Osteocyte (in vitro differentiated cells): ENCODE measurements around the gene KCTD10. TPM values are rescaled to one million over a fixed set of nuclear protein-coding genes. Genes with fewer than 3 reads are reported as not detected.
A peak's percentile ranks its signal among the peaks of the same experiment; 100 is the strongest.

Experiments
- DNase-seq: peaks from one replicate; pipeline ENCODE4 v3.0.0; 2021; ENCODE audit warnings: mixed read lengths; ENCODE audit not compliant: unreplicated experiment; ENCODE audit errors: extremely low spot score
- H3K27ac Mint-ChIP-seq: one replicate; pipeline ENCODE4 v1.8.0; 2021; ENCODE audit warnings: mild to moderate bottlenecking, mixed read lengths; ENCODE audit not compliant: unreplicated experiment
- H3K27me3 Mint-ChIP-seq: one replicate; pipeline ENCODE4 v1.8.0; 2021; ENCODE audit warnings: mixed read lengths; ENCODE audit not compliant: unreplicated experiment
- H3K36me3 Mint-ChIP-seq: one replicate; pipeline ENCODE4 v1.8.0; 2021; ENCODE audit warnings: mixed read lengths; ENCODE audit not compliant: unreplicated experiment
- H3K4me1 Mint-ChIP-seq: one replicate; pipeline ENCODE4 v1.8.0; 2021; ENCODE audit warnings: mixed read lengths; ENCODE audit not compliant: unreplicated experiment
- H3K4me3 Mint-ChIP-seq: one replicate; pipeline ENCODE4 v1.8.0; 2021; ENCODE audit warnings: mild to moderate bottlenecking, moderate library complexity, mixed read lengths; ENCODE audit not compliant: unreplicated experiment
- H3K9me3 Mint-ChIP-seq: one replicate; pipeline ENCODE4 v1.8.0; 2021; ENCODE audit warnings: mixed read lengths; ENCODE audit not compliant: unreplicated experiment
- CTCF ChIP-seq: fragments of 200-600 bp; sonication (generic); IDR thresholded peaks from 2 replicates; pipeline ENCODE4 v1.5.0; 2021; ENCODE audit warnings: antibody characterized with exemption, mild to moderate bottlenecking, moderate library complexity
- total RNA-seq: library from RNA; stranded (reverse); gene quantifications from 2 replicates; pipeline ENCODE4 v1.2.1, GENCODE V29; 2021

Gene KCTD10
- total RNA-seq, 1 donor from 2014 or later, result 43.1 TPM

GRCh38 chr12:109462868-109463692, 14.0 kb downstream of the KCTD10 start:
- H3K27me3 Mint-ChIP-seq, result no peaks in the 10 kb centered on the region
- no peaks in the 10 kb centered on the region for H3K9me3 Mint-ChIP-seq
- H3K27ac Mint-ChIP-seq, result peak overlapping the region; percentile 94
- no peak for TF ChIP-seq CTCF
- peaks cover 75% of the 10 kb centered on the region for H3K4me1 Mint-ChIP-seq
- peak overlapping the region; percentile 49 for H3K4me3 Mint-ChIP-seq
- DNase-seq, result no peak
- H3K36me3 Mint-ChIP-seq, result peaks cover 20% of the 10 kb centered on the region

DNA sequence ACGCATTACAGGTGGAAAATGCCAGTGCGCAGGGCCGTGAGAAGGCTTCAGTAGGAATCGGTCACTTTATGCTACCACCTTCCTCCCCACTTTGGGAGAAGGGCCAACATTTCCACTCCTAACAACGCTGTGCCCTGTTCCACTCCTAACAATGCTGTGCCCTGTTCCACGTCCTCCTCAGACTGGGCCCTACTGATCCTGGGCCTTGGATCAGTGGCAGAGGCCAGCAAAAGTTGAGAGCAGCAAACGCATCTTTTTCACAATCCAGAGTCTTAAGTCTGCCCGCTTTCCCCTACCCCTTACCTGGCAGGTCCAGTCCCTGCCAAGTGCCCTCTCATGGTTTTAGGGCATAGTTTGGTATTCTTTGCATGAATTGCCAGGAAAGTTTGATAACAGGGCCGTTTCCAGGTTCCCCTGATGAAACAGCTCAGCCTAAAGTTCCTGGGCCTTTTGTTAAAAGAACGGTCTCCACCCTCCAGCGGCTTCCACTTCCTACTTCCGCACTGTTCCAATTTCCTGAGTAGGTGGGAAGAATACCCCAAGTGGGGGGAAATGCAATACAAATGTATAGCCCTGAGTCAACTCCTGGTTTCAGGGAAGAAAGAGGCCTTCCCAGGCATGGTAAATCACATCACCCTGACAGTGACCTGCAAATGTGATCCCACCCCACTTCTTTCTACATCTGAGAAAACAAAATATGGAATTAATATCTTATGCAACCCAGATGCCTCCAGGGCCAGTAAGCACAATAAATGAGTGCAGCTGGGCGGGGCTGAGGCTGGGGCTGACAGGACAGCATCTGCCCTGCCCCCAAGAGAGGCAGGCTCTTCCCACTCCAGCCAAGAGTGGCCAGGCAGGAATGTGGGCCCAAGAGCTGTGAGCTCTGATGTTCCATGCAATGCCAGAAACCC, 15.0 kb downstream of the KCTD10 start:
- Mint-ChIP-seq H3K27ac (peak overlapping the region; percentile 94), H3K4me1 (peaks cover 83% of the 10 kb centered on the region), H3K4me3 (peak overlapping the region; percentile 49), H3K36me3 (peaks cover 21% of the 10 kb centered on the region), H3K27me3 (no peaks in the 10 kb centered on the region), H3K9me3 (no peaks in the 10 kb centered on the region)
- no peak for TF ChIP-seq CTCF
- peak; percentile 88 for DNase-seq

- Mint-ChIP-seq H3K36me3 (peaks cover 29% of the 10 kb centered on the region), H3K9me3 (no peaks in the 10 kb centered on the region), H3K27me3 (no peaks in the 10 kb centered on the region), H3K27ac (peak overlapping the region; percentile 94), H3K4me1 (peaks cover 83% of the 10 kb centered on the region), H3K4me3 (peak overlapping the region; percentile 18)
- no peak for DNase-seq
- TF ChIP-seq CTCF, result no peak
Observed at GRCh38 chr12:109461049-109461845, 15.9 kb downstream of the KCTD10 start.

DNA sequence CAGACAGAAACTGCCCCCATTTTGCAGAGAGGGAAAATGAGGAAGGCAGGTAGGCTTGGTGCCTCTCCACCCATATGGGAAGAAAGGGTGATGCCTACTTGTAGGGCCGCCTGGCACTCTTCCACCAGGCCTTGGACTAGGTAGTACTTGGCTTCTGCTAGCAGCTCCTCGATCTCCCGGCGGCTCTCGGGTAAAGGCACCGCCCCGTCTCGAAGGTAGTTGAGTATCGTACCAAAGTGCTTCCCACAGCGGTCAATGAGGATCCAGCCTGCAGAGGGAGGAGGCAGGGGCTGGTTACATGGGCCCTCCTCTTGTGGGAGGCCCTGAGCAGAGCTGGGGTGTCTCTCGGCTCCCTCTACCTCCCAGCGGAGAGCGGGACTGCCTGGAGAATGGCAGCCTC, 16.6 kb downstream of the KCTD10 start:
- peak overlapping the region; percentile 94 for H3K27ac Mint-ChIP-seq

More for the DNA sequence above, 16.6 kb downstream of the KCTD10 start:
- no peak overlapping the region for H3K4me3 Mint-ChIP-seq
- no peak for TF ChIP-seq CTCF
- no peaks in the 10 kb centered on the region for H3K9me3 Mint-ChIP-seq
- H3K36me3 Mint-ChIP-seq, result peaks cover 33% of the 10 kb centered on the region
- H3K27me3 Mint-ChIP-seq, result no peaks in the 10 kb centered on the region
- H3K4me1 Mint-ChIP-seq, result peaks cover 81% of the 10 kb centered on the region
- DNase-seq, result no peak
